ENCODE results near the gene ACTG1.

The ACTG1 gene

GRCh38 chr17:81516439-81516838 lies 3.8 kb upstream of the ACTG1 start:
- no peak overlapping the region for H3K27ac ChIP-seq
- TF ChIP-seq CTCF (conservative IDR thresholded peaks at IDR 0.05) (no peak), ZFX (IDR thresholded peaks at IDR 0.05) (no peak)

DNA sequence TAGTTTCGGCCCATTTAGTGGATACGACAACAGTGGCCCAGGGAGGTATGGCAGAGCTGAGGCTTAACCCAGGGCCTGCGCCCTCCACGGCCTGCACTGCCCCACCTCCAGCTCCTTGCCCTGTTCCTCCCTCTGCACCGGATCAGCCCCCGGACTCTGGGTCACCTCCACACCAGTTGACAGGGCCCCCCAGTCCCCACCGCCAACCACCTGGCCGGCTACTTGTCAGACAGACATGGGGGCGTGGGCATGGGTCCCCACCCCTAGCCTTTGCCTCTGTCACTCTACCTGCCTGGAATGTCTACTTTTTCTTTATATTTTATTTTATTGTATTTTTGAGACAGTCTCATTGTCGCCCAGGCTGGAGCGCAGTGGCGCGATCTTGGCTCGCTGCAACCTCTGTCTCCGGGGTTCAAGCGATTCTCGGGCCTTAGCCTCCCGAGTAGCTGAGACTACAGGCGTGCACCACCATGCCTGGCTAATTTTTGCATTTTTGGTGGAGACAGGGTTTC lies 3.0 kb upstream of the ACTG1 start:
- H3K27ac ChIP-seq: no peak overlapping the region; the same call in 1 of the 2 replicates
- TF ChIP-seq ZFX (IDR thresholded peaks at IDR 0.05): no peak

- peak overlapping the region; percentile 54 for H3K27ac ChIP-seq
- TF ChIP-seq ZFX (IDR thresholded peaks at IDR 0.05) (no peak), CTCF (conservative IDR thresholded peaks at IDR 0.05) (no peak)
These were observed 2.3 kb upstream of the ACTG1 start for GRCh38 chr17:81514739-81515529.

DNA sequence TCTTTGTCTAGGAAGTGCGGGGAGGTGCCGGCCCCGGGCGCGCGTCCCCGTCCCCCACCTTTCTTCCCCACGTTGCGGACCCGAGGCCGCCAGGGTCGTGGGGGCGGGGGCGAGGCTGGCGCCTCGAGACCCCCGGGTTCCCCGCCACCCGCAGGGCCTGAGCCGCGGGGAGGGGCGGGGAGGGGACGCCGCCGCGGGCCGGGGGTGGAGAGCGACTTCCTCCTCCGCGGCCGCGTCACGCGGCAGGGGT lies 1.8 kb upstream of the ACTG1 start:
- TF ChIP-seq ZFX (IDR thresholded peaks at IDR 0.05) (no peak), CTCF (conservative IDR thresholded peaks at IDR 0.05) (no peak)
- H3K27ac ChIP-seq: peak overlapping the region; percentile 54

GRCh38 chr17:81513753-81514488 lies 1.3 kb upstream of the ACTG1 start:
- TF ChIP-seq ZFX (IDR thresholded peaks at IDR 0.05) (no peak), CTCF (conservative IDR thresholded peaks at IDR 0.05) (no peak)
- H3K27ac ChIP-seq: peak overlapping the region; percentile 94

DNA sequence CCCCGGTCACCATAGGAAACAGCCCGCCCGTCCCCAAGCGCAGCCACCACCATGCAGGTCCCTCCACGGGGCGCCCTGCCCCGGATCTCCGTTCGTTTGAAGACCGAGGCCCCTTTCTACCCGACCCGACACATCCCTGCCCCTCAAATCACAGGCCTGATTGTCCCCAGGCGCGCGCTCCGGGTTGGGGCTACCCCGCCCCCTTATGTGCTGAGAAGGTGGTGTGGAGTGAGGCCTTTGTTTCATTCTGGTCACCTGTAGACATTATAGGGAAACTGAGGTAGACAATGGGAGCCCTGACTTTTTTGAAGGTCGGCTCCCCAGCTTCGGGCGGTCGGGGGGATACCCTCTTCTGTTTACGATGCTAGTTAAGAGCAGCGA lies 763 bp upstream of the ACTG1 start:
- TF ChIP-seq CTCF (conservative IDR thresholded peaks at IDR 0.05): no peak
- no peak for TF ChIP-seq ZFX (IDR thresholded peaks at IDR 0.05)
- peak overlapping the region; percentile 94 for H3K27ac ChIP-seq

GRCh38 chr17:81511804-81512561 lies 616 bp downstream of the ACTG1 start:
- TF ChIP-seq ZFX (IDR thresholded peaks at IDR 0.05) (no peak), CTCF (conservative IDR thresholded peaks at IDR 0.05) (no peak)
- H3K27ac ChIP-seq: peak overlapping the region; percentile 94
